ENCODE data around the gene GPR27.

GPR27 gene

GRCh38 chr3:71780430-71780829, 26.8 kb downstream of the GPR27 start:
- Histone ChIP-seq H2AFZ (ENCODE audit: insufficient read depth, low read length, poor library complexity) (no peak overlapping the region), H4K8ac (ENCODE audit: low read depth, low read length) (no peak overlapping the region), H3K18ac (ENCODE audit: low read length) (no peak overlapping the region), H3K79me1 (ENCODE audit: low read length) (no peaks in the 10 kb centered on the region), H2BK5ac (ENCODE audit: low read depth, low read length, poor library complexity) (no peak overlapping the region), H3K9me3 (ENCODE audit: insufficient read depth, low read depth, low read length) (peaks cover 4% of the 10 kb centered on the region), H3K4me2 (ENCODE audit: low read length) (no peak overlapping the region), H3K79me2 (ENCODE audit: control insufficient read depth, insufficient read depth, low read length, poor library complexity) (no peaks in the 10 kb centered on the region), H3K4me1 (ENCODE audit: control insufficient read depth in 1 of 2, insufficient read depth in 2 of 2, low read length in 2 of 2) (peaks cover 8 to 10% of the 10 kb centered on the region in 2 experiments), H4K91ac (ENCODE audit: low read depth, low read length) (no peak overlapping the region), H3K36me3 (ENCODE audit: control insufficient read depth in 1 of 2, insufficient read depth in 2 of 2, low read length in 2 of 2) (no peaks in the 10 kb centered on the region), H3K4ac (ENCODE audit: low read depth, low read length) (no peak overlapping the region), H2BK120ac (ENCODE audit: insufficient read depth, low read length, poor library complexity) (no peak overlapping the region), H3K27ac (ENCODE audit: low read depth, low read length) (no peak overlapping the region), H3K9ac (ENCODE audit: low read length) (no peak overlapping the region), H3K4me3 (ENCODE audit: low read depth, low read length) (no peak overlapping the region), H3K23ac (ENCODE audit: low read length) (no peak overlapping the region), H4K12ac (ENCODE audit: low read depth, low read length) (no peak overlapping the region), H3K27me3 (ENCODE audit: insufficient read depth, low read length) (peaks cover 15% of the 10 kb centered on the region), H2AK5ac (ENCODE audit: low read length) (no peak overlapping the region), H2BK12ac (ENCODE audit: low read length) (no peak overlapping the region), H3K14ac (ENCODE audit: low read length) (no peak overlapping the region)
- DNase-seq = no peak
- WGBS (ENCODE audit: extremely low coverage, insufficient coverage, insufficient read length) = no CpG with 5 or more reads among the region's 4 CpGs

- Histone ChIP-seq H2AK5ac (ENCODE audit: low read length) (no peak overlapping the region), H3K9ac (ENCODE audit: low read length) (no peak overlapping the region), H3K9me3 (ENCODE audit: insufficient read depth, low read depth, low read length) (peaks cover 4% of the 10 kb centered on the region), H3K27me3 (ENCODE audit: insufficient read depth, low read length) (peaks cover 24% of the 10 kb centered on the region), H3K23ac (ENCODE audit: low read length) (no peak overlapping the region), H2BK12ac (ENCODE audit: low read length) (no peak overlapping the region), H3K79me2 (ENCODE audit: control insufficient read depth, insufficient read depth, low read length, poor library complexity) (no peaks in the 10 kb centered on the region), H3K18ac (ENCODE audit: low read length) (no peak overlapping the region), H3K36me3 (ENCODE audit: control insufficient read depth in 1 of 2, insufficient read depth in 2 of 2, low read length in 2 of 2) (no peaks in the 10 kb centered on the region), H3K14ac (ENCODE audit: low read length) (no peak overlapping the region), H4K8ac (ENCODE audit: low read depth, low read length) (no peak overlapping the region), H2AFZ (ENCODE audit: insufficient read depth, low read length, poor library complexity) (no peak overlapping the region), H2BK120ac (ENCODE audit: insufficient read depth, low read length, poor library complexity) (no peak overlapping the region), H3K4me3 (ENCODE audit: low read depth, low read length) (no peak overlapping the region), H4K12ac (ENCODE audit: low read depth, low read length) (no peak overlapping the region), H3K4me2 (ENCODE audit: low read length) (no peak overlapping the region), H3K4me1 (ENCODE audit: control insufficient read depth in 1 of 2, insufficient read depth in 2 of 2, low read length in 2 of 2) (peaks cover 8 to 11% of the 10 kb centered on the region in 2 experiments), H3K27ac (ENCODE audit: low read depth, low read length) (no peak overlapping the region), H3K4ac (ENCODE audit: low read depth, low read length) (no peak overlapping the region), H4K91ac (ENCODE audit: low read depth, low read length) (no peak overlapping the region), H2BK5ac (ENCODE audit: low read depth, low read length, poor library complexity) (no peak overlapping the region), H3K79me1 (ENCODE audit: low read length) (no peaks in the 10 kb centered on the region)
- DNase-seq = no peak
- no CpG with 5 or more reads among the region's 1 CpG for WGBS (ENCODE audit: extremely low coverage, insufficient coverage, insufficient read length)
Observed at GRCh38 chr3:71783152-71783551, 29.5 kb downstream of the GPR27 start.

- H2AFZ ChIP-seq (ENCODE audit: insufficient read depth, low read length, poor library complexity) = no peak overlapping the region
- H3K4ac ChIP-seq (ENCODE audit: low read depth, low read length) = no peak overlapping the region
- no peak for DNase-seq
- H3K36me3 ChIP-seq (ENCODE audit: control insufficient read depth in 1 of 2, insufficient read depth in 2 of 2, low read length in 2 of 2) = no peaks in the 10 kb centered on the region
- no peak overlapping the region for H2AK5ac ChIP-seq (ENCODE audit: low read length)
- H2BK12ac ChIP-seq (ENCODE audit: low read length) = no peak overlapping the region
- peaks cover 4% of the 10 kb centered on the region for H3K9me3 ChIP-seq (ENCODE audit: insufficient read depth, low read depth, low read length)
- peak overlapping the region; percentile 79 for H3K4me2 ChIP-seq (ENCODE audit: low read length)
- H3K4me3 ChIP-seq (ENCODE audit: low read depth, low read length) = peak overlapping the region; percentile 52
- H3K14ac ChIP-seq (ENCODE audit: low read length) = no peak overlapping the region
- no peaks in the 10 kb centered on the region for H3K79me2 ChIP-seq (ENCODE audit: control insufficient read depth, insufficient read depth, low read length, poor library complexity)
- no peak overlapping the region for H3K23ac ChIP-seq (ENCODE audit: low read length)
- H3K27me3 ChIP-seq (ENCODE audit: insufficient read depth, low read length) = peaks cover 24% of the 10 kb centered on the region
- no peak overlapping the region for H4K8ac ChIP-seq (ENCODE audit: low read depth, low read length)
- no peak overlapping the region for H2BK5ac ChIP-seq (ENCODE audit: low read depth, low read length, poor library complexity)
- no peak overlapping the region for H3K27ac ChIP-seq (ENCODE audit: low read depth, low read length)
- no peak overlapping the region for H3K18ac ChIP-seq (ENCODE audit: low read length)
- H3K9ac ChIP-seq (ENCODE audit: low read length) = no peak overlapping the region
- H4K12ac ChIP-seq (ENCODE audit: low read depth, low read length) = no peak overlapping the region
- H3K4me1 ChIP-seq (ENCODE audit: control insufficient read depth in 1 of 2, insufficient read depth in 2 of 2, low read length in 2 of 2) = peaks cover 8 to 11% of the 10 kb centered on the region in 2 experiments
- H2BK120ac ChIP-seq (ENCODE audit: insufficient read depth, low read length, poor library complexity) = no peak overlapping the region
- no peaks in the 10 kb centered on the region for H3K79me1 ChIP-seq (ENCODE audit: low read length)
- no peak overlapping the region for H4K91ac ChIP-seq (ENCODE audit: low read depth, low read length)
- WGBS (ENCODE audit: extremely low coverage, insufficient coverage, insufficient read length) = no CpG with 5 or more reads among the region's 23 CpGs
Observed at GRCh38 chr3:71784201-71784913, 30.7 kb downstream of the GPR27 start.

- Histone ChIP-seq H2AFZ (ENCODE audit: insufficient read depth, low read length, poor library complexity) (no peak within 1 kb of the TSS), H3K4ac (ENCODE audit: low read depth, low read length) (no peak within 1 kb of the TSS), H2BK5ac (ENCODE audit: low read depth, low read length, poor library complexity) (no peak within 1 kb of the TSS), H3K36me3 (ENCODE audit: control insufficient read depth in 1 of 2, insufficient read depth in 2 of 2, low read length in 2 of 2) (no peaks in the 10 kb centered on the region), H3K14ac (ENCODE audit: low read length) (no peak within 1 kb of the TSS), H2AK5ac (ENCODE audit: low read length) (no peak within 1 kb of the TSS), H3K79me2 (ENCODE audit: control insufficient read depth, insufficient read depth, low read length, poor library complexity) (no peaks in the 10 kb centered on the region), H3K27me3 (ENCODE audit: insufficient read depth, low read length) (peaks cover 24% of the 10 kb centered on the region), H2BK12ac (ENCODE audit: low read length) (no peak within 1 kb of the TSS), H3K4me1 (ENCODE audit: control insufficient read depth in 1 of 2, insufficient read depth in 2 of 2, low read length in 2 of 2) (peaks cover 8 to 14% of the 10 kb centered on the region in 2 experiments), H3K23ac (ENCODE audit: low read length) (no peak within 1 kb of the TSS), H4K12ac (ENCODE audit: low read depth, low read length) (no peak within 1 kb of the TSS), H3K18ac (ENCODE audit: low read length) (no peak within 1 kb of the TSS), H4K8ac (ENCODE audit: low read depth, low read length) (no peak within 1 kb of the TSS), H3K79me1 (ENCODE audit: low read length) (no peaks in the 10 kb centered on the region), H3K4me2 (ENCODE audit: low read length) (peak within 1 kb of the TSS; percentile 79), H2BK120ac (ENCODE audit: insufficient read depth, low read length, poor library complexity) (no peak within 1 kb of the TSS), H3K4me3 (ENCODE audit: low read depth, low read length) (peak within 1 kb of the TSS; percentile 52), H3K9me3 (ENCODE audit: insufficient read depth, low read depth, low read length) (peaks cover 4% of the 10 kb centered on the region), H3K9ac (ENCODE audit: low read length) (no peak within 1 kb of the TSS), H3K27ac (ENCODE audit: low read depth, low read length) (no peak within 1 kb of the TSS), H4K91ac (ENCODE audit: low read depth, low read length) (no peak within 1 kb of the TSS)
- peak in 1 of 2 donors; percentile 11 for DNase-seq
- WGBS (ENCODE audit: extremely low coverage, insufficient coverage, insufficient read length) = no CpG with 5 or more reads among the region's 89 CpGs
Observed at GRCh38 chr3:71784914-71785531, 31.4 kb downstream of the GPR27 start, which contains the start of gene PROK2. PROK2 (minus strand) TSS chr3:71785148; CDS start chr3:71785052, 96 bp downstream.
